Stimulated activated CD8-positive, alpha-beta memory T cell treated with anti-CD3 and anti-CD28 coated beads, Interleukin-15, amount 100 ng/mL, for 24 hours (primary cell): ENCODE measurements around the gene PCYT2.

Experiments used
- DNase-seq: peaks from one replicate; pipeline ENCODE4 v3.0.0-alpha.2; 2020; ENCODE audit warnings: low read depth

Gene PCYT2

DNA sequence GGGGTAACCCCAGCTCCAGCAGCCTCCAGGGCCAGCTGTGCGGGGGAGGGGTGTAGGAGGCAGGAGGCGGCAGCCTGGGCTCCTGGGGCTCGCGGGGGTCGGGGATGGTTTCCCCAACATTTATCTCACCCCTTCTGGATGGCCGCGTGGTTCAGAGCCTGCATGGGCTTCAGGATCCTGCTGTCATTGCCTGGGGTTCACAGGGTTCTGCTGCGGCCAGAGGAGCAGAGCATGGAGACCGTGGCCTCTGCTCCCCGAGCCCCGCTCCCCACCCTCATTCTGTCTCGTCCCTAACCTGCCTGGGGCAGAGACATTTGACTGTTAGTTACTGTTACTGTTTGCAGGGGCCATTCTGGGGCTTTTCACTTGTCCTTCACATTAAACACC lies 31.0 kb upstream of the PCYT2 start:
- DNase-seq: no peak

DNA sequence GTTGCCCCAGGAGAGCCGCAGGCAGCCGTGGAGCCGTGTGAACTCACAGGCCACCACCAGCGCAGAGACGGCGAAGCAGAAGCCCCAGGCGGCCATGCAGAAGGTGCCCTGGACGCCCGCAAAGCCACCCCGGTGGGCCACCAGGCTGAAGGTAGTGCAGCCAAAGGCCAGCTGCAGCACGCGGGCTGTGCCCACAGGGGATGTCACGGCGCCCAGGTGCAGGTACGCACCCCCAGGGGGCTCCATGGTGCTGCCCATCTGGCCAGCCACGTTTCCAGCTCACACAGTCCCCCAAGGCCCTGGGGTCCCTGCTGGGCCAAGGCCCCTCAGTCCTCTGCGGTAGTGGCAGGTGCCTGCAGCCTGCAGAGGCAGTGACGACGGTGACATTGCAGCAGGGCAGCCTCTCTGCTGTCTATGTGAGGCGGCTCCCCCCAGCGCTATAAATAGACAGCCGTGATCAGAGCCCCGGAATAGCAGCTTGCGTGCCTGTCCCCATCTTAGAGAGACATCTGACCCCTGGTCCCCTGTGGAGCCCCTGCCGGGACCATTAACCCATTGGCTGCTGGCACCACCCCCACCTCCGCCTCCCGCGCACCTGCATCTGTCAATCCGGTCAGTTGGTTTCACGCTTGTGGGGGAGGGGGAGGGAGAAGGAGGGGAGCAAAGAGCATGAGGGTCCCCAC lies 30.4 kb upstream of the PCYT2 start:
- no peak for DNase-seq

DNA sequence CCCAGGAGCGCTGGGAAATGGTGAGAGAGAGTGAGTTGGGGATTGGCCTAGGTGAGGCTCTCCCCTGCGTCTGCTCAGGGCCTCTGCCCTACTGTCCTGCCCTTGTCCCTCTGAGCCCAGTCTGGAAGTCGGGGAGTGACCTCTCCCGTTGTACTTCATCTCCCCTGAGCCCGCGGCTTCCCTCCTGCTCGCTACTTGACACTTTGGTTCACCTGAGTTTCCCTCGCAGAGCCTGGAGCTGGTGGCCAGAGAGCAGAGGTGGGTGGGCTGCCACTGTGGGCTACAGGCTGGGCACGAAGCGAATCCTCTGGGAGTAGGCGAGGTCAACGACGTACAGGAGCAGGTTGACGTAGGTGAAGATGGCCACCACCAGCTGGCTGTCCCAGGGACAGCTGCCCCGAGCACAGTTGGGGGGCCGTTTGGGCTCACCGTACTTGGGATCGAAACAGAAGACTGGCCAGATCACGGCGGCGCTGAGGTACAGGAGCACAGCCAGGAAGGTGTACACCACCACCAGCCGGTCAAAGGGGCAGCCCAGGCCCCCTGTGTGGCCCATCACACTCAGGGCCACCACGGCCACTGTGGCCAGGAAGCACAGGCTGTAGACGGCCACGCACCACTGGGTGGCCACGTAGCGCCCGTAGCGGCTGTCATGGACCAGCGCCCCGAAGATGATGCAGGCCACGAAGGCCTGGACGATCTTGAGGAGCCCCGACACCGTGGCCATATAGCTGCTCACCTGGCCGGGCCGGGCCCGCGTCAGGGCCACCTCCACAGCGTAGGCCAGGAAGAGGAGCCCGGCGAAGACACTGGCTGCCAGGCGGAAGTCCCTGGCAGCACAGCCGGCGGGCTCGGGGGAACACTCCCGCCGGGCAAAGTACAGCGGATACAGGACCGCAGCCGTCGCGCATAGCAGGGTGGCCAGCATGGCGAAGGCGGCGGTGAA lies 29.6 kb upstream of the PCYT2 start:
- no peak for DNase-seq

DNA sequence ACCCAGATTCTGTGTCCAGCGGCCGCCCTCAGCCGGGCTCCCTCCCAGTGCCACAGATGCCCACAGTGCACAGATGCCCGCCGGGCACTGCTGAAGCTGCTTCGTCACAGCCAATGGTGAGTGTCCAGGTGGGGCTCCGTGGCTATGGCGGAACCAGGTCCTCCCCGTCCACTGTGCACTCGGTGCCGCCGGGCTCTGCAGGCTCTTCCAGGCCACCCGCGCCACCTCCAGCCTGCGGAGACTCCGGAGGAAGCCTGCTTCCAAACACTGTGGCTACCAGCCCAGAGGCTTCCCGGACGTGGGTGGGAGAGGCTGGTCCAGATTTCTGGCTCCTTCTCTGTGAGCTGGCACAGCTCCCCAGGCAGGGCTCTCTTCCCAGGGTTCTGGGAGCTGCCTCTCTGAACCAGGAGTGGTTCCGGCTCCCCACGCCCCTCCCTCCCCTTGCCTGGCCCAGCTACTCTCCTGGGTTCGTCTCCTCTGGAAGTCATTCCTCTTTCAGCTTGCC lies 28.7 kb upstream of the PCYT2 start:
- DNase-seq: no peak

DNA sequence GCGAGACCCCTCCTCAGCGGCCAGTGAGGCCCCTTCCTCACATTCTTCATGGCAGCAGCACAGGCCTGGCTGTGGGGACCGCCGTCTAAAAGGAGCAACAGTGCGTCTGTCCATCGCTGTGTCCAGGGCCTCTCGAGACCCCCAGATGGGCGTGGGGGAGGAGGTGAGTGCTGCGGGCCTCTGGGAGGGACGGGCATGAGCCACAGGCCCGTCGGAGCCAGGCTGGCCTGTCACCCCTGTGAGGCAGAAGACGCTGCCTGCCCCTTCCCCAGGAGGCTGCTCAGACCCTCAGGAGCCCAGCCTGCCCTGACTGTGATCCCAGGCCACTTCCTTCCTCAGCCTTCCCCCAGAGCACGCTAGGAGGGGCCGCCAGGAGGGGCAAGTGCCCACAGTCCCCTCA lies 28.0 kb upstream of the PCYT2 start:
- no peak for DNase-seq

DNA sequence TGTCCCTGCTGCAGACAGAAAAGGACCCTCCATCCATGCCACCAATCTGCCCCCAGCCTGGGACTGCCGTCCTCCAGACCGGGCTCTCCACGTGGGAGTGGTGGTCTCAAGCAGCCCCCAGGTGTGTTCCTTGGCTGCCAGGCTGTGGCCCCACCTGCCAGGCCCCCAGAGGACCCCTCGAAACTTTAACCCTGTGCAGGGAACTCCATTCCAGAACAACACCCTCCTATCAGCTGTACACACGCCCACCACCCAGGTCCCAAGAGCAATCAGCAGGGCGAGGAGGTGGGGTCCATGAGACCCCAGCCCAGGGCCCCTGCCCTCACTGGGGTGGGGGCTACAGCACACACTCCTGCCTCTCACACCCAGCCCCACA lies 24.5 kb upstream of the PCYT2 start:
- DNase-seq: no peak

DNA sequence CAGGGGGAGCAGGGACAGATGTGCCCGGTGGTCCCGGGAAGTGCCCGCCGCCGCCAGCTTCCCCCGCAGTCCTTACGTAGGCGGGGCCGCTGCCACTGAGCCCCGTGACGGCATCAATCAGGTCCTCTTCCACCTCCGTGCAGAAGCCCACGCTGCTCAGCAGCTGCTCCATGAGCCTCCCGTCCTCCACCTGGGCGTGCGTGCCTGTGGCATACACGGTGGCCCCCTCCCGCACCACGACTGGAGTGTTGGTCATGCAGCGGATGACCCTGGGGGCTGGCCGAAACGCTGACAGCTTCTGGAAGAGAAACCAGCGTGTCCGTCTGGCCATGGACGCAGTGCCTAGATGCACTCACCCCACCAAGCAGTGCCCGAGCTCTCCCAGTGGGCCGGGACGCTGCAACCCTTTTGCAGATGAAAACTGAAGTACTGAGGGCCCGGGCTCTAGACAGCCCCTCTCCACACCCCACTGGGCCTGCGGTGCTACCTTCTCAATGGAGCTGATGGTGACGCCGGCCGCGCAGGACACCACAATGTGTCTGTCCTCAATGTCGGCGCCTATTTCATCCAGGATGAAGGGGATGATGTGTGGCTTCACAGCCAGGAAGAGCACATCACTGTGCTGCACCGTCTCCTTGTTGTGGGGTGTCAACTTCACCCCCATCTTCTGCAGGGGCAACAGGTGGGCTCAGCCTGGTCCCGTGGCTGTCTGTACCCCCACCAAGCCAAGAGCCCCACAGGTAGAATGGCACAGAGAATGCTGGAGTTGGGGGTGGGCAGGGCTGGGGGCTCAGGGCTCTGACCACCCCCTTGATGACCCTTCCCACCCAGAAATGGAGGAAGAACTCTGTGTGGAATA lies 23.9 kb upstream of the PCYT2 start:
- no peak for DNase-seq

DNA sequence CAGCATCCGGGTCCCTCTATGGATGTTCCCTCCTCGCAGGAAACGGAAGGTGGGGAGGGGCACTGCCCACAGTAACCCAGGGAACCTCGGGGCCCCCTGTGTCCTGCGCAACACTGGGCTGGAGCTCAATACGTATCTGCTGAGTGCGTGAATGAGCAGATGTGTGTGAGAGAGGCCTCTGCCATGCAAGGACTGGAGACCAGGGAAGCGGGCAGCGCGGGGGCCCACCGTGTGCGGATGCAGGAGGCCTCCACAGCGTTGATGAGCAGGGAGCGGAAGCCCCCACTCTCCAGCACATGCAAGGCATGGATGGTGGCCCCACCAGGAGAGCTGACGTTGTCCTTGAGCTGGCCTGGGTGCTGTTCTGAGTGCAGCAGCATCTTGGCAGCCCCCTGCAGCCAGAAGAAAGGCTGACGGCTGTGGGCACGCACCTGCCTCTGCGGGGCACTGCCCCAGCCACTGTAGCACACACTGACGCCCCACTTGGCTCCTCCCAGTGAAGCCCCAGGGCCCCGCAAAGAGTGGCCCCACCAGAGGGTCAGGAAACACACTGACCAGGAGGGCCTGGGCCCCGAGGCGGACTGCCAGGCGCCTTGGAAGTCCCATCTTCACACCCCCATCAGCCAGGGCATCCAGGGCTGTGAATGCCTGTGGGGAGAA lies 23.0 kb upstream of the PCYT2 start:
- DNase-seq: no peak

DNA sequence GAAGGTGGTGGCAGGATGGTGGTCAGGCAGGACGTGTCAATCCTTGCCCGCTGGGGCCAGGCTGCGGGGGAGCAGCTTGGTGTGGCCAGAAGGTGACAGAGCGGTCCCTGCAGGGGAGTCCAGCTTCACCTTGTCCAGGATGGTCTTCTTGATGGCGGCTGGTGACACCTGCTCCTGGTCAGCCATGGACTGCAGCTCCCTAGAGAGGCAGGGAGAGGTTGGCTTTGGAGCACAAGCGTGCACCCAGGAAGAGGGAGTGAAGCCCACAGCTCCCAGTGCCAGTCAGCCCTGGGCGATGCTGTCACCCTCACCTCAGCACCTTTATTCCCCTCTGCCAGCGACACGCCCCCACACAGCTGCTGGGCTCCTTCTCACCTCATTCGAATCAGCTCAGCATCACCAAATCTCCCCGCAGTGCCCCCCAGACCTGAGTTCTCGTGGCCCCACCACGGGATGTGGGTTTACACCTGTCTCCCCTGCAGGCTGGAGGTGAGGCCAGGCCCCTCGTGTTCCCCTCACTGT lies 22.0 kb upstream of the PCYT2 start:
- DNase-seq: no peak

DNA sequence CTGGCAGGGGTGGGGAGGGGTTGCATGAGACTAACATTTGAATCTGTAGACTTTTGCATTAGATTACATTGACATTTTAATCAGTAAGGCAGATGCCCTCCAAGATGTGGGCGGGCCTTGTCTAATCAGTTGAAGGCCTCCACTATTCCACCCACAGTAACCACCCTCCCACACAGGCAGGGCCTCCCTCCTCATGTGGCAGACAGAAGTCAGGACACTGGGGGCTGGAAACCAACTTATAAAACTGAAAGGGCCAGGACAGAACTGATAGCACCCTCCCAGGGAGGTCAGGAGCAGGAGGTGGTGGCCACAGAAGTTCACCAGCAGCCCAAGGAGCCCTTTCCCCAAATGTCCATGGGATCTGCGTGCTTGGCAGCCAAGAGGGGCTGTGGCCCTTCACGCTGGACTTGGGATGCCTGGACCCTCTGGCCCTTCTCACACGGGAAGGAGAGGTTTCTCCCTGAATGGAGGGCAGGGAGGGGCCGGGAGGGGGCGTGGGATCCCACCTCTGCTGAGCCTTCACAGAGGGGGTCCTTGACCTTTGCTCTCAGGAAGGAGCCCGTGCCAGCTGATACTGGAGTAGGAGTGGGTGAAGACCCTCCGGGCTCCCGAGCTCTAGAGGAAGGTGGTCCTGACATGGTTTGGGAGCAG lies 21.3 kb upstream of the PCYT2 start:
- no peak for DNase-seq

DNA sequence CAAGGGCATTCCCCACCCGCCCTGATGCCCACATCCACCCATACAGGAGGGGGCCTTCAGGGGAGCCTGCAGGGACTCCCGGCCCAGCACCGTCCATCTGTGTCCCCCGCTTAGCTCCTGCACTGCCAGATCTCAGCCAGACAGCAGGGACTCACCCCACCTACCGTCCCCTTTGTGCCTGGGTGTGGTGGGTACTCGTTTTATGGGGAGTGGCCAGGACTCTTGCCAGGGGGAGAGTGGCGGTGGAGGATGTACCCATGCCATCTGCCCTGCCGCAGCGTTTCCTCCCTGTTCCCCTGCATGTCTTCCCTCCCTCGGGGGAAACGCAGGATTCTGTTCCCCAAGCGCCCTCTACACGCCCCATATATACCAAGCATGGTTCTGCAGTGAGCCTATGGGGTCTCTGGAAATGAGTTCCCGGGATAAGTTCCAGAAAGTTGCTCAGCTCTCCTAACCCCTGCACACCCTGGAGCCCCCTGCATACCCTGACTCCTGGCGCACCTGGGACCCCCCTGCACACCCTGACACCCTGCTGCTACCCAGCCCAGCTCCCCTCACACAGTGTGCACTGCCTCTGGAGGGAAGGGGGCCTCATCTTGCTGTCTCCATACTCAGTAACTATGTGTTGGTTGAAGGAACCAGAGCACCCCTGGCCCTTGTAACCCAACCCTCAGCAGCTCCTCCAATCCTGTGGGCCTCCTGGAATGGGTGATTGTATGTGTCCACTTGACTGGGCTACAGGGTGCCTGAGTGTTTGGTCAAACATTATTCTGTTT lies 20.5 kb upstream of the PCYT2 start:
- no peak for DNase-seq

DNA sequence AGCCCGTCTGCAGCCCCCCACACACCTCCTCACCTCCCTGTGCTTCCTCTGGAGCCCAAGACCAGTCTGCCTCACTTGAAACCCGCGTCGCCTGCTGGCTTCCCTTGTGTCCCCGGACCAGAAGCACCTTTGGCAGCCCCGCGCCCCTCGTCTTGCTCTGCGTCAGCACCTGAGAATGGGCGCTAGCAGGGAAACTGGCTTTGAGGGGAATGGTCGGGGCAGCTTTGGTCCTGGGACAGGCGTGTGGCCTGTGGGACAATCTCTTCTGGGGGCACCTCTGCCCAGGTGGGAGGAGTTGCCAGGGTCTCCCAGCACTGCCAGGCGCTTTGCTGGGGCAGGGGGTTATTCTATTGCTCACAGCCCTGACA lies 20.0 kb upstream of the PCYT2 start:
- DNase-seq: no peak

DNA sequence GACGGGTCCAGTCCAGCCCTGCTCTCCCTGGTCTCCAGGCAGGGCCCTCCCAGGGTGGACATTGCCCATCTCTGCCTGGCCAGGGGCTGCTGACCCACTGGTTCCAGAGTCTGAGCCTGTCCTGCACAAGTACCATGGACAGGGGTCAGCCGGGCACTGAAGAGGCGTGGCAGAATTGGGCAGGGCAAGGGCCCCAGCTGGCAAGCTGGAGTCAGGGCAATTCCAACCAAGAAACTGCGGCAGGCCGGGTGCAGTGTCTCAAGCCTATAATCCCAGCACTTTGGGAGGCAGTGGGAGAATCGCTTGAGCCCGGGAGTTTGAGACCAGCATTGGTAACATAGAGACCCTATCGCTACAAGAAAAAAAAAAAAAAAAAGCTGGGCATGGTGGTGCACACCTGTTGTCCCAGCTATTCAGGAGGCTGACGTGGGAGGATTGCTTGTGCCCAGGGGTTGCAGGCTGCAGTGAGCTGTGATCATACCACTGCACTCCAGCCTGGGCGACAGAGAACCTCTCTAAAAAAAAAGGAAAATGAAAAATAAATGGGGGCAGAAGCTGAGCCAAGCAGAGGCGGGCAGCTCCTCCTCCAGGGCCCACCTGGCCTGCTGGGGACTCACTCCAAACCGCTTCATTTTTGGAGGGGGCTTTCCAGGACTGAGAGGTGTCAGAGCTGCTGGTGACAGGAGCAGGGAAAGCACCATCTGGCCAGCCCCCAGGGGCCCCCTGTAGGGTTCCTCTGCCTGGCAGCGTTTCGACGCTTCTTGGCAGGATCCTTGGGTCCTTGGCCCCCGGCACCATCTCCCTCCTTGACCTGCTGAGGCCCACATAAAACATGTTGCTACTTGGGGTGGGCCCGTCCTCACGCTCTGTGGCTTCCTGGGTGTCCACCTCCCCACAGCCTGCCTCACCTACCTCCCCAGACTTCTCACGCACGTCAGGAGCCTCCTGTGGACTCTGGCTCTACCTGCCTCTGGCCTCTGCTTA lies 19.2 kb upstream of the PCYT2 start:
- no peak for DNase-seq

DNA sequence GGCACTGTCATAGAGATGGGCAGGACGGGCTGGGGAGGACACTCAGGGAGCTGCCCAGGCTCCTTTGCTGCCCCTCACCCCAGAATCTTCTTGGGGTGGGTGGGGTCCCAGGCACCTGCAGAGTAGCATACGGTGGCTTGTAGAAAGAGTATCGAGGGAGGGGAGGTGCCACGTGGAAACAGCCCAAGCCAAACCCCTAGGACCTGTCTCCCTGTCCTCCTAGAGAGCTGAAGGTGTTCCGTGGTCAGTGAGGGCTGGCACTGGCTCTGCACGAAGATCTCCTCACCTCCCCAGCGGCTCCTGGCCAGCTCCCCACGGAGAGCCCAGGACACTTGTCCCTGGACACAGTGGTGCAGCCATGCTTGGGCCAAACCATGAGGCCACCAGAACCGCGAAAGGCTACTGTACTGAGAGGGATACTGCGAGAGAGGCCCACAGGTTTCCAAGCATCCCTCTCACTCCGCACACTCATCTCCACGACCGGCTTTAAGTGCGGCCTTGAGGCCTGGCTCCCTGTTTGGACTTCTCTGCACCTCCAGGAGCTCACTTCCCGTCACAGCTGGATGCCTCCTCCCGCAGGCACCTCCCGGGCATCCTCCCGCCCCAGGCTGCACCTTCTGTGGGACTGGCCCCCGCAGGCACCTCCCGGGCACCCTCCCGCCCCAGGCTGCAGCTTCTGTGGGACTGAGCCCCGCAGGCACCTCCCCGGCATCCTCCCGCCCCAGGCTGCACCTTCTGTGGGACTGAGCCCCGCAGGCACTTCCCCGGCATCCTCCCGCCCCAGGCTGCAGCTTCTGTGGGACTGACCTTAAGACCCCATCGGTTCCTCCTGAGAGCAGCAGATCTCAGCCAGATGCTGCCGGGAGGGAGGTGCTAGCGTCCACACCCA lies 18.3 kb upstream of the PCYT2 start:
- no peak for DNase-seq

DNA sequence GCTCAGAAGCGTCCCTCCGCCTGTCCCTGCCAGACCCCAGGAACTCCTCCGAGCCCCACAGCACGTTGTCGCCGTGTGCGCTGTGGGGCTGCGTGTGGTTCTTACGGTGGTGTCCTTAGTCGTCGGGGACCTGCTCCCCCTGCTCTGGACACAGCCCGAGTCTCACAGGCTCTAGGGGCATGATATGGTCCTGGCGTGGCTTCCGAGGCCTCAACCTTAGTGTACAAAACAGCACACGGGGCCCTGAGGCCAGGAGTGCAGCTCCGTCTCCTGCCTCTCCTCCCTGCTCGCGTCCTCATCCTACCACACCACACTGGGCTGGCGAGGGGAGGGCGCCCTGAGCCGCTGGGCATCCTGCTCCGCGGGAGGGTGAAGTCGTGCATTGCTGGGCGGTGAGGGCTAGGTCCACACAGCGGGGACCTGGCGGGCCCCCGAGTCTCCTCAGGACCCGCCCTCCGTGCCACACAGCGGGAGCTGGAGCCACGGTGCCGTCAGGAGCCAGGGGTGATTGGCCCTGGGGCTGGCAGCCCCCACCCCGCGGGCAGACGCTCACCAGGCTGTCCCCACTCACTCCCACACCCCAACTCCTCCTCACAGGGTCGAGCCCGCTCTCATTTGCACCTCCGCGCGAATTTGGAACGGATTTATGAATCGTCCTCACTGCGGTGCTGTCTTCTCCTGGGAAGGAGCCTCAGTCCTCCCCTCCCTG lies 17.5 kb upstream of the PCYT2 start:
- no peak for DNase-seq

DNA sequence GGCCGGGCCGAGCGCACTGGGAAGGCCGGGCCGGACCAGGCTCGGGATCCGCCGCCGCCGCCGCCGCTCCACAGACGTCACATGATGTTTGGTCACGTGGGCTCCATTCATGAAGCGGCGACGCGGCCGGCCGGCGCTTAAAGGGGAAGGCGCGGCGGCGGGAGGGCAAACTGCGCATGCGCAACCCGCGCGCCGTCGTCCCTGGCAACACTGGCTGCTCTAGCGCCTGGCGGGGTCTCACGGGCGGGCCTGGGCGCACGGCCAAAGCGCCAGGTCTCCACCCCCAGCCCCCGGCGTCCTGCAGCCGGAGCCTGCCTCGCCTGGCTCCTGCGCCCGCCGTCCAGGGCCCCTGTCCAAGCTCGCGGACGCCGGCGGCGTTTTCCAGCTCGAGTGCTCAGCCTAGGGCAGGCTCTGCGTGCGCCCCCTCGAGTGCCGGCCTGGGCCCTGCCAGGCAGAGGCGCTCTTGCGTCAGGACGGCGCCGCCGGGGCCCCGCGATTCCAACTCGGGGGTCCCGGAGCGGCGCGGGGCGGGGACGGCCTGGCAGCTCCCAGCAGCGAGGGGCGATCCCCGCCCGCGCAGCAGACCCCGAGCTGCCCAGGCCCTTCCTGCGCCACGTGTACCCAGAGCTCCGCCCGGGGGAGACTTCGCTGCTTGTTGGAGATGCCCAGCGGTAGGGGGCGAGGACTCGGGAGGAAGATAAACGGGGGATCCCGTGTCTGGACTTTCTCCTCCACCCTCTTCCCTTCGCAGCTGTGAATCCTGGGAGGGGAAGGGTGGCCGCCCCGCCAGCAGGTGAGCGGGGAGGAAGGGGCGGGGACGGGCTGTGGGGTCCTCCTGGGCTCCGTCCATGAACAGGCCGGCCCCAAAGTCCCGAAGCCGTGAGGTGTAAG lies 16.7 kb upstream of the PCYT2 start, which contains the start of gene MAFG:
MAFG (minus strand) TSS at position 83 of the 891 bp plus-strand sequence. CDS start 4,550 bp downstream, outside the sequence.
- DNase-seq: peak; percentile 87
